Left ventricle myocardium inferior (tissue), 1 donor: Measurements from ENCODE around the gene STAM2. TPM values are rescaled to one million over a fixed set of nuclear protein-coding genes. Genes with fewer than 3 reads are reported as not detected.
"Not testable (repeated sequence)": the region's sequence is repeated elsewhere in the genome, so short reads cannot be mapped to it uniquely, and the experiment has no call there.

Source experiments
- DNase-seq: peaks from one replicate; pipeline ENCODE4 v3.0.0-alpha.2; 2020
- H3K27ac ChIP-seq: fragments of 200-600 bp; replicated peaks from 2 replicates; pipeline ENCODE4 v1.8.0; 2021
- H3K27me3 ChIP-seq: fragments of 200-600 bp; 2 replicates; pipeline ENCODE4 v1.8.0; 2021; ENCODE audit warnings: low read depth
- H3K36me3 ChIP-seq: fragments of 200-600 bp; 2 replicates; pipeline ENCODE4 v1.8.0; 2021
- H3K4me1 ChIP-seq: fragments of 200-600 bp; 2 replicates; pipeline ENCODE4 v1.8.0; 2021
- H3K4me3 ChIP-seq: fragments of 200-600 bp; 2 replicates; pipeline ENCODE4 v1.8.0; 2021; ENCODE audit warnings: mild to moderate bottlenecking, moderate library complexity
- H3K9me3 ChIP-seq: fragments of 200-600 bp; replicated peaks from 2 replicates; pipeline ENCODE4 v1.8.0; 2021
- intact Hi-C: fragments of 100-400 bp; cut with micrococcal nuclease; formaldehyde crosslinking; loops from one replicate; pipeline ENCODE4 v1.11.0; 2022
- total RNA-seq: library from RNA; stranded (reverse); fragmentation: NEBNext Ultra II Directional; extraction: Animal tissue kit (Norgen Biotek cat#: 25700); gene quantifications from one replicate; pipeline ENCODE4 v1.2.1, GENCODE V29; 2021
- TF ChIP-seq, protein P1 (sequence below): fragments of 200-600 bp; IDR thresholded peaks from 2 replicates; pipeline ENCODE4 v1.8.0; 2021; ENCODE audit warnings: antibody characterized with exemption, mild to moderate bottlenecking, borderline replicate concordance
- donor health status: DM: no; HTN: yes; CAD: no; lungs with severe emphysema.

STAM2 gene
- total RNA-seq, 1 donor from 2014 or later, result 27.8 TPM

GRCh38 chr2:152114366-152114765 is 61.2 kb downstream of the STAM2 start:
- H3K4me1 ChIP-seq, result no peaks in the 10 kb centered on the region
- peaks cover 3% of the 10 kb centered on the region for H3K36me3 ChIP-seq
- no peak overlapping the region for H3K27ac ChIP-seq
- H3K9me3 ChIP-seq, result no peaks in the 10 kb centered on the region
- no peak for DNase-seq
- no peaks in the 10 kb centered on the region for H3K27me3 ChIP-seq
- TF ChIP-seq, protein P1, sequence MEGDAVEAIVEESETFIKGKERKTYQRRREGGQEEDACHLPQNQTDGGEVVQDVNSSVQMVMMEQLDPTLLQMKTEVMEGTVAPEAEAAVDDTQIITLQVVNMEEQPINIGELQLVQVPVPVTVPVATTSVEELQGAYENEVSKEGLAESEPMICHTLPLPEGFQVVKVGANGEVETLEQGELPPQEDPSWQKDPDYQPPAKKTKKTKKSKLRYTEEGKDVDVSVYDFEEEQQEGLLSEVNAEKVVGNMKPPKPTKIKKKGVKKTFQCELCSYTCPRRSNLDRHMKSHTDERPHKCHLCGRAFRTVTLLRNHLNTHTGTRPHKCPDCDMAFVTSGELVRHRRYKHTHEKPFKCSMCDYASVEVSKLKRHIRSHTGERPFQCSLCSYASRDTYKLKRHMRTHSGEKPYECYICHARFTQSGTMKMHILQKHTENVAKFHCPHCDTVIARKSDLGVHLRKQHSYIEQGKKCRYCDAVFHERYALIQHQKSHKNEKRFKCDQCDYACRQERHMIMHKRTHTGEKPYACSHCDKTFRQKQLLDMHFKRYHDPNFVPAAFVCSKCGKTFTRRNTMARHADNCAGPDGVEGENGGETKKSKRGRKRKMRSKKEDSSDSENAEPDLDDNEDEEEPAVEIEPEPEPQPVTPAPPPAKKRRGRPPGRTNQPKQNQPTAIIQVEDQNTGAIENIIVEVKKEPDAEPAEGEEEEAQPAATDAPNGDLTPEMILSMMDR, result no peak
- H3K4me3 ChIP-seq, result no peak overlapping the region
- intact Hi-C loops, result no loop called here

GRCh38 chr2:152107140-152107539 is 68.4 kb downstream of the STAM2 start:
- intact Hi-C loops, H3K9me3 ChIP-seq, H3K27ac ChIP-seq, H3K36me3 ChIP-seq, H3K27me3 ChIP-seq, H3K4me1 ChIP-seq, H3K4me3 ChIP-seq, DNase-seq: not testable (repeated sequence)

DNA sequence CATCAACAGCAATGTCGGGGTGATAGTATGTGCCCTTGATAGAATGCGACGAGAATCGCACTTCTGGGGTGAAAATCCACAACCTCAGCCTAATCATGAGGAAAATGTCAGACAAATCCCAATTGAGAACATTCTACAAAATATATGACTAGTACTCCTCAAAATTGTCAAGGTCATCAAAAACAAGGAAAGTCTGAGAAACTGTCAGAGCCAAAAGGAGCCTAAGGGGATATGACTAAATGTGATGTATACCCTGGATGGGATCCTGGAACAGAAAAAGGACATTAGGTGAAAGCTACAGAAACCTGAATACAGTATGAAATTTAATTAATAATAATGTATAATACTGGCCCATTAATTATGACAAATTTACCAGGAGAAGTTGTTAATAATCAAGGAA is 69.1 kb downstream of the STAM2 start:
- no peak for DNase-seq
- intact Hi-C loops, result no loop called here
- H3K4me1 ChIP-seq, result no peaks in the 10 kb centered on the region
- TF ChIP-seq, protein P1, result no peak
- no peak overlapping the region for H3K4me3 ChIP-seq
- peaks cover 4% of the 10 kb centered on the region for H3K27me3 ChIP-seq
- no peaks in the 10 kb centered on the region for H3K9me3 ChIP-seq
- H3K27ac ChIP-seq, result no peak overlapping the region
- no peaks in the 10 kb centered on the region for H3K36me3 ChIP-seq

DNA sequence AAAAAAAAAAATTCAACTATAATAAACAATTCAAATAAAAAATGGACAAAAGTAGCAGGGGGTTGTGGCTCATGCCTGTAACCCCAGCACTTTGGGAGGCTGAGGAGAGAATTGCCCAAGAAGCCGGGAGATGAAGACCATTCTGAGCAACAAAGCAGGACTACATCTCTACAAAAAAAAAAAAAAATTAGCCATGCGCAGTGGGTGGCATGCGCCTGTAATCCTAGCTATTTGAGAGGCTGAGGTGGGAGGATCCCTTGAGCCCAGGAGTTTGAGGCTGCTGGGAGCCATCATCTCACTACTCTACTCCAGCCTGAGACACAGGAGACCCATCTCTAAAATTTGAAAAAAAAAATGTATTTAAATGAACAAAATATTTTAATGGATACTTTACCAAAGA is 72.3 kb downstream of the STAM2 start:
- Histone ChIP-seq H3K4me1 (peaks cover 16% of the 10 kb centered on the region), H3K27me3 (peaks cover 25% of the 10 kb centered on the region), H3K36me3 (no peaks in the 10 kb centered on the region), H3K9me3 (no peaks in the 10 kb centered on the region), H3K4me3 (no peak overlapping the region), H3K27ac (no peak overlapping the region)
- intact Hi-C loops, result no loop called here
- DNase-seq, result no peak
- TF ChIP-seq, protein P1, result no peak

DNA sequence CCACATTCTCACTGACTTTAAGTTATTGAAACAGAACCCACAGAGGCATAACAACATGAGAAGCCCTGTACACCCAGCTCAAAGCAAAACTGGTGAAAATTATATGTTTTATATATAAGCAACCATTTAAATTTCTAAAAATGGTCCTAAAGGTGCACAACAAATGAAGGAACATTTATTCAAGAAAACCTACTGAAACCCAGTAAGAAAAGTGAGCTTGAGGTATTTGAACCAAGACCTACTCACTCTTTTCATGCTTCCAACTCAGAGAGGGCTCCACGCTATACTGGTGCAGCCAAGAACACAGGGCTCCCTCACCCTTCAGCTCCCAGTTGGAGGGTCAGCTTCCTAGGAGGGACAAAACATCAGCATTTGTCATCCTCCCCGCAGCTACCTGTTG is 74.6 kb downstream of the STAM2 start:
- no peaks in the 10 kb centered on the region for H3K36me3 ChIP-seq
- no peak overlapping the region for H3K27ac ChIP-seq
- no peak for DNase-seq
- H3K27me3 ChIP-seq, result peaks cover 25% of the 10 kb centered on the region
- no peak overlapping the region for H3K4me3 ChIP-seq
- H3K4me1 ChIP-seq, result peaks cover 27% of the 10 kb centered on the region
- TF ChIP-seq, protein P1, result no peak
- intact Hi-C loops, result no loop called here
- no peaks in the 10 kb centered on the region for H3K9me3 ChIP-seq

DNA sequence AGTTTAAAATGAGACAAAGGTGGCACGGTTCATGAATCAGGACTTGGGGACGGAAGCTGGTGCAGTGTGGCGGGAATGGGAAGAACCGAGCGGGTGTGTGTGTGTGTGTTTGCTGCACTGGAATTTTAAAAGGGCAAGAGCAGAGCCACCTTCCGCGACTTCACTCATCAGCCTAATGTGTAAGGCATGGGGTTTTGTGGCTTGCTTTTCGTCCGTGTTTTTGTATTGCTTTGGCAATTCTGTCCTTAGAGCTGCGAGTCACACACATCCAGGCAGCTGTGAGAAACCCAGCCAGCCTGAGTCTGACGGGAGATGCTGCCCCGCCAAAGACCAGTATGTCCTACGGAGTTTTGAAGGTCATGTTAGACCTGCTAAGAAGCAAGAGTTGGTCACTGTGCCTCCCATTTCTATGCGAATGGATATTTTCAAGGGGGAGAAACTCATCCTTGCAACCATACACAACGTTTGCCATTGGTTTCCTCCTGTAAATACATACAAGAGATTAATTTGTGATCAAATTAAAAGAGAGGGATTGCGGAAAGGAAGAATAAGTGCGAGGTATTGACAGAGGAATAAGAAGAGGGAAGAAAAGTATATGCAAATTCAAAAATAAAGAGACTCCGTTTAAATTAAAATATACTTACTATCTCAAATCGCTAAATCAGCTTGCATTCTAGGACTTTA is 76.1 kb downstream of the STAM2 start:
- no peaks in the 10 kb centered on the region for H3K9me3 ChIP-seq
- intact Hi-C loops, result no loop called here
- peak overlapping the region; percentile 77 for H3K4me3 ChIP-seq
- H3K36me3 ChIP-seq, result no peaks in the 10 kb centered on the region
- H3K27me3 ChIP-seq, result peaks cover 25% of the 10 kb centered on the region
- TF ChIP-seq, protein P1, result no peak
- H3K4me1 ChIP-seq, result peaks cover 27% of the 10 kb centered on the region
- DNase-seq, result no peak
- no peak overlapping the region for H3K27ac ChIP-seq
